GDM1 (cell line): ENCODE data around the gene TNN.

ENCODE experiments used
- DNase-seq: peaks from one replicate; lab custom pipeline; 2025; lab: John Stamatoyannopoulos, UW

The TNN gene

DNA sequence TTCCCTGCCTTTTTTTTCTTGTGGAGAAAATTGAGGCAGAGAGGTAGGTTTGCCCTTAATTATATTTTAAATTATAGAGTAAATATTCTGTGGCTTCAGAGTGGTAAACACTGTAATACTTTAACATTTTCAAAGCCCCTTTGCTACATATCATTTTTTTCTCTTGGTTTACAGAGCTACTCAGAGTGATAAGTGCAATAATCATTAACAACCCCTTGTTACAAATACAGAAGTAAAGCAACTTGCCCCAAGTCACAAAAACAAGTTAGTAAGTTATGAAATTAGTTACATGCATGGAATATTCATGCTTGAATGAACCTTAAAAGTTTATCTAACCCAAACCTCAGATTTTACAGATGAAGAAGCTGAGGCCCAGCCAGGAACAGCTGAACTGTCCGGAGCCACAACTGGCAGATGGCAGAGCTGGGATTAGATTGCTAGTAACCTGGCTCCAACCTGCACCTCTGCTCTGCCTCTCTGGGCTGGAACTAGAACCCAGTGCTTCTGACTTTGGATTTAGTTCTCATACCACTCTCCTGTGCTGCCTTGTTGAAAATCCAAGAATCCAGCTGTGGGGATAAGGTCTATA, 48.7 kb downstream of the TNN start:
- no peak for DNase-seq

DNA sequence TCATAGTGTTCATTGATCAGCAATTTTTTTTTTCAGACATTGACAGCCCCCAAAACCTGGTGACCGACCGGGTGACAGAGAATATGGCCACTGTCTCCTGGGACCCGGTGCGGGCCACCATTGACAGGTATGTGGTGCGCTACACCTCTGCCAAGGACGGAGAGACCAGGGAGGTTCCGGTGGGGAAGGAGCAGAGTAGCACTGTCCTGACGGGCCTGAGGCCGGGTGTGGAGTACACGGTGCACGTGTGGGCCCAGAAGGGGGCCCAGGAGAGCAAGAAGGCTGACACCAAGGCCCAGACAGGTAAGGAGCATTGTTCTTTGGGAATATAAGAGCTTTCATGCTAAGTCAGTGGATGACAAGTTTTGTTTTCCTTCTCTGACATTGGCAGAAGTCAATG, 49.3 kb downstream of the TNN start:
- DNase-seq: no peak

DNA sequence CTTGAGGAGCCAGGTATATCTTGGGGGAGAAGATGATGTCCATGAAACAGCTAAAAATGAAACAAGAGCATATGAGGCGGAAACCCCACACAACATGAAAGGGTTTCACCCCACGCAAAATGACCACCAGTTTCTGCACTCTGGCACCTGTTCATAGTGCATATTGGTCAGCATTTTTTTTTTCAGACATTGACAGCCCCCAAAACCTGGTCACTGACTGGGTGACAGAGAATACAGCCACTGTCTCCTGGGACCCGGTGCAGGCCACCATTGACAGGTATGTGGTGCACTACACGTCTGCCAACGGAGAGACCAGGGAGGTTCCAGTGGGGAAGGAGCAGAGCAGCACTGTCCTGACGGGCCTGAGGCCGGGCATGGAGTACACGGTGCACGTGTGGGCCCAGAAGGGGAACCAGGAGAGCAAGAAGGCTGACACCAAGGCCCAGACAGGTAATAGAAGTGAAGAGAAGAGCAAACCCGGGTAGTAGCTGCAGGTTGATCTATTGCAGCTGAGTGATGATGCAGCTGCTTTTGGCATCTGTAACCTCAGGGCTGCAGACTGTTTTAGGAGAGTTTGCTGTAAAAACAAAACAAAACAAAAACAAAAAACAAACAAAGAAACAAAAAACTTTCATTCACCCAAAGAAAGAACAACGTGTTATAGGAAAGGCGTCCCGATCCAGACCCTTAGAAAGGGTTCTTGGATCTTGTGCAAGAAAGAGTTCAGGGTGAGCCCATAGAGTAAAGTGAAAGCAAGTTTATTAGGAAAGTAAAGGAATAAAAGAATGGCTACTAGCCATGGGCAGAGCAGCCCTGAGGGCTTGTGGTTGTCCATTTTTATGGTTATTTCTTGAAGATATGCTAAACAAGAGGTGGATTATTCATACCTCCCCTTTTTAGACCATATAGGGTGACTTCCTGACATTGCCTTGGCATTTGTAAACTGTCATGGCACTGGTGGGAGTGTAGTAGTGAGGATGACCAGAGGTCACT, 51.0 kb downstream of the TNN start:
- no peak for DNase-seq

DNA sequence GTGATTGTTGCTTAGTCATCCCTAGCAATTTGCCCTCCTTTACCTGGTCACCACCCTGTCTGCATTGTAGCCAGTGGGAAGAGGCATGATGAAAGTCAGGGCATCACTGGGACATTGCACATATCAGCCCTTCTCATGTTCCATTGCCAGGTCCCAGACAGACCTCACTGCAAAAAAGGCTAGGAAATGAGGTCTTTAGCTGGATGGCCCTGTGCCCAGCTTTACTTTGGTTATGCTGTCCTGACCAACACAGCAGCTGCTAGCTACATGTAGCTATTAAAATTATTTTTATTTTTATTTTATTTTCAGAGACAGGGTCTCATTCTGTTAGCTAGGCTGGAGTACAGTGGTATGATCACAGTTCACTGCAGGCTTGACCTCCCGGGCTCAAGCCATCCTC, 52.9 kb downstream of the TNN start:
- DNase-seq: no peak

DNA sequence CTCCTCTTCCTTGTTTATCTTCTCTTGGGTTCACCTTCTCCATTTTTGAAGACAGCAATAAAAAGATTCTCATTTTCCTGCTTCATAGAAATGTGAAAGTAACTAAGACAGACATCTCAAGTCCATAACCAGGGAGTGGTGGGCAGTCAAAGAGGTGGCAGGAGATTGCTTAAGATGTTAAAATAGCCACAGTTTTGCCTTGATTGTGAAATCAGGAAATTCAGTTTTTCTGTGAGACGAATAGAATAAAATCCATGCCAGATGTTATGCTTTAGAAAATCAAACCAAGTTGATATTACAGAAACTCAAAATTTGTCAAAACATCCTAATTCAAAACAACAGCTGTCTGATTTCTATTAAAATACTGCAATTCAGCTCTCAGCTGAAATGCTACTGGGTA, 57.2 kb downstream of the TNN start:
- no peak for DNase-seq

DNA sequence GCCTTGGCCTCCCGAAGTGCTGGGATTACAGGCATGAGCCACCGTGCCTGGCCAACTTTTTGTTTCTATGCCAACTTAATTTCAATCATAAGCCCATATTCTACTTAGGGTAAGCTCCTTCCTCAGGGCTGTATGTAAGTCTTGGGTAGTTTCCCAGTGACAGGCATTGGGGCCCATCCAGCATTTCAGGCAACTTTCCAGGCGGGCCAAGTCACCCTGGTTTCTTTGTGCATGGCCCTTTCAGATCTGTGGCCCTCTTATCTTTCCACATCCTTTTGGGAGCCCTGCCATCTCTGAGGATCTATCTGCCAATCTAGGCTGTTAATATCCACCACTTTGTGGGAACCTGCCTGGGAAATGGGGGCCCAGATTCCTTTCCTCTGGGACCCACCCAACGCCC, 58.7 kb downstream of the TNN start:
- DNase-seq: no peak

DNA sequence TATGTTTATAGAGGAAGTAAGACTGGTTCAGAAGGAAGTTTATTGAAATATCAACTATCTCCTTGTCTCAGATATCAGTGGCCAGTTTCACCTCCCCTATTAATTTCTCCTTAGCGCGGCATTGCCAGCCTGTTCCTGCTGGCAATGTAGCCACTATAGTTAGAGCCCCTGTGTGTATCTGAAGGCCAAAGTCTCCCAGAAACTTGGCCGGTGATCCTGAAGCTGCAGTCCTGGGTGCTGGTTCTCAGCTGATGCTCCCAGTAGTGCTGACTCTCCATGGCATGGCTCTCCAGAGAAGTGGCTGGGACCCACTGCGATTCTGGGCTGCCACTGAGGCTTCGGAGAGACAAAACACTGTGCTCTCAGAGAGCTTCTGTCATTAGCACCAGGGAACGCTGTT, 59.9 kb downstream of the TNN start:
- no peak for DNase-seq

DNA sequence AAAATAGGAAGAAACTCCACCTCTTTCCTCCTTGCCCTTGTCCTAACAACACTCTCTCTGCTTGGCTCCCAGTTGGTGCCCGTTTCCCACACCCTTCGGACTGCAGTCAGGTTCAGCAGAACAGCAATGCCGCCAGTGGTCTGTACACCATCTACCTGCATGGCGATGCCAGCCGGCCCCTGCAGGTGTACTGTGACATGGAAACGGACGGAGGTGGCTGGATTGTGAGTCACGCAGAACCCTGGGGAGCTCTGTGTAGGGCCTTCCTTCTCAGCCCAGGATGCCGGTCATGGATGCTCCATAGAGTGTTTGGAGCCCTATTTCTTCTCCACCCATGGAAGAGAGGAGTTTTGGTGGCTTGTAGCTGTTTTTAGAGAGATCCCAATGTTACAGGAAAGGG, 60.9 kb downstream of the TNN start:
- DNase-seq: no peak

DNA sequence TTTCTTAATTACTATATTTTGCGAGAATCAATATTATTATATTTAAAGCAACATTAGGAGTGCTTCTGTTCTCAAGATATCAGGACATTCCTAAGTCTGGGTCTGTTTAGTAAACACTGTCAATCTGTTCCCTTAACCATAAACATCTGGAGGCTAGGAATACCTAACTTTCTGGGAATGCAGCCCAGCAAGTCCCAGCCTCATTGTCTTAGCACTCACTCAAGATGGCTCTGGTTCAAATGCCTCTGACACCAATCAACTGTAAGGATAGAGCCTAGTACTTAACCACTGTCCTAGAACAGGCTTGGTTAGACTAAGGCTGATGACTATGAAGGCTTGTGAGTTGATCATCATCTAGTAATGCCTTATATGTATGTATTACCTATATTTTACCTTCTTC, 61.5 kb downstream of the TNN start:
- no peak for DNase-seq

DNA sequence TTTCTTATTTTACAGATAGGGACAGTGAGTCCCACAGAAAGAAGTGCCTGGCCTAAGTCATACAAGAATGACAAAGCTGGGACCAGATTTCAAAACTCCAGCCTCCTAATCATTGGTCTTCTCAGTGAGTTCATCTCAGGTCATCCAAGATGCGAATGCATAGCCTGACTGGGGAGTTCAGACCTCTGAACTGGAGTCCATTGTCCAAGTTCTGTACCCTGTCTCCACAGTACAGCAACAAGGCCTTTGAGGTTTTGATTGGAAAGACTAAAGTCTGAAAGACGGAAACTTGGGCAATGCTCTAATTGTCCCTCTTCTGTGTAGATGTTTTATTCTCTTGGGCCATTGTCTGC, 62.0 kb downstream of the TNN start:
- no peak for DNase-seq

DNA sequence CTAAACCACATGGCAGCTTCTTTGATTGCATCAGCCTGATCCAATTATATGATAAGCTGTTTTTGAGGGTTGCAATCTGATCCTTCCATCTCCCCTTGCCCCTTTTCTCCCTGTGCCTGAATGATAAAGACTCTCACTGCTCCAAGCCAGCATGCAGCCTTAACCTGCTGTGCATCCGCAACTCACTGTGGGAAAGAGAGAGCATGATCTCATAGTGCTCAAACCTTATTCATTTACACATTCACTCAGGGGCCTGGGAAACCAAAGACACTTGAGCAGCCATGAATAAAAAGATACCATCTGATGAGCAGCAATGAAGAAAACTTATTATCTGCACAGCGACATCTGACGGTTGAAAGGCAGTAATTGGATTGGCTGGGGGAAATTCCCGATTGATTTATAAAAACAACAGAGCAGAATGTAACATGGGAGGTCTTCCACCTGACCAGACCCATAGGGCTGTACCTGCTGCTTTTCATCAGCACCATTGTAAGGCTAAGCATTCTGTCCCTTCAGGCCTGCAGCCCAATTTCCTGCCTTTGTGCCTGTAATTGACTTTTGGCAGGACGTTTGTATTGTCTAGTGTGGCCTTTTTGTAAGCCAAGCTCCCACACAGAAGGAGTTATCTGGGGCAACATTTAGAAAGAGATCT, 62.5 kb downstream of the TNN start:
- no peak for DNase-seq

DNA sequence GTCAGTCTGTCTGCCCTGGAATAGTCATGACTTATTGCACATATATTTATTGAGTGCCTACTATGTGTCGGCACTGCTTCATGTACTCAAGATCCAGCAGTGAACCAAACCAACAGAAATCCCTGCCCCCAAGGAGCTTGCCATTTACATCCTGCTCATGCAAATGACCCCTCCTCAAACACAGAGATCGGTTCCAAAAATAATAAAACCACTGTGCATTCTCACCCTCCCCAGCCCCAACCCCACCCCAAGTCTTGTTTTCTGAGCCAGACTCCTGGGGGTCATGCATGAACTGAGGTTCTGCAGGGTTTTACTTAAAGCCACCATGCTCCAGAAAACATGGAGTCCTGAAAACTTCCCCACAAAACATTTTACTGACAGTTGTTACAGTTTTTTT, 63.0 kb downstream of the TNN start:
- no peak for DNase-seq

DNA sequence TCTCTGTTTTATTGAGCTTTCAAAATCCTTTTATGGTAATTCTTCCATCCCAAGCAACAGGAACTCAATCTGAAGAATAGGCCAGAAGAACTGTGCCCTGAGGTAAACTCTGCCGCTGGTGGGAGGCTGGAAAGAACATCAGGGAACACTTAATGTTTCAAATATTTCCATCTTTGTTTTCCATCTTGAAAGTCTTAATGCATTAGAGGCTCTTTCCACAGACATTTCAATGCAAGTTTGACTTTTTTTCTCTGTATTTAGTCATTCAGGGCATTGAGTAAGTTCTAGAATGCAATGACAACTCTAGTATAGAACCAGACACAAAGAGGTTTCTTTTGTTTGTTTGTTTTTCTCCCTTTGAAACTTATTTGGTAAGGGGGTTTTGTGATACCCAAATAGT, 63.5 kb downstream of the TNN start:
- DNase-seq: no peak

DNA sequence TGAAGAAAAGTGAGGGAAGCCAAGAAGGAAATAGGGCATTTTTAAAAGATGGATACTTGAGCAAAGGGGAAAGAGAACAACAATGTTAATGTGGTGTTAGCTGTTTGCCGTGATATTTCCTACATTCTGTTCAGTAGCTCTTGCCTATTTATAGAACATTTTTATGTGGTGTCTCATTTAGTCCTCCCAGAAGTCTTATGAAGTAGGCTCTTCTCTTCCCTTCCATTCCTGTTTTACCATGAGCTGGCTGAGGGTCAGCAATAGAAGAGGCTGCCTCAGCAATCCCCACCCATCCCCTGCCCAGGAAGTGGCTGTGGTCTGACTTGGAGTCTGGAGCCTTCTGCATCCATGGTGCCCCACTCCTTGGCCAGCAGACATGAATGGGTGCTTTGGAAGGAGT, 64.8 kb downstream of the TNN start:
- no peak for DNase-seq

DNA sequence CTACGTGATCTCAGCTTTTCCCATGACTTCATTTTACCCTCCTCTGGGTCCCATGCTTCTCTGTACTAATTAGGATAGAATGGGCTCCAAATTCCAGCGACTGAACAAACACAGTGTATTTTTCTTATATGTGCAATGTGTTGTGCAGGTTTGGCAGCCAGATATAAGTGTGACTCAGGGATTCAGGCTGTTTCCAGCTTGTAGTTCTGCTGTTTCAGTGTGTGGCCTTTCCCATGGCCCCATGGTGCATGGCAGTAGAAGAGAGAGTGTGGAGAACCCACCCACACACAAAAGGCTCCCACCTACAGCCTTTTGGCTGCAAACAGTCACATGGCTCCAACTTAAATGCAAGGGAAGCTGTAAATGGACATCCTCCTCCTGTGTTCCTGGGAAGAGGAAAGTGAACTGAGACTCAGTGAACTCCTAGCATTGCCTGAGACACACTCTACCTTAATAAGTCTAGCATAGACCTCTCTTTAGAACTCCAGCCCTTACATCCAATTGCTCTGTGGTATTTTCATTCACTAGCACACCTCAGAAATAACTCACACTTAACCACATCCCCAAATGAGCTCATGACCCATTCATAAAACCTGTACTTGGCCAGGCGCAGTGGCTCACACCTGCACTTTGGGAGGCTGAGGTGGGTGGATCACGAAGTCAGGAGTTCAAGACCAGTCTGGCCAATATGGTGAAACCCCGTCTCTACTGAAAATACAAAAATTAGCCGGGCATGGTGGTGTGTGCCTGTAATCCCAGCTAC, 66.2 kb downstream of the TNN start:
- no peak for DNase-seq

DNA sequence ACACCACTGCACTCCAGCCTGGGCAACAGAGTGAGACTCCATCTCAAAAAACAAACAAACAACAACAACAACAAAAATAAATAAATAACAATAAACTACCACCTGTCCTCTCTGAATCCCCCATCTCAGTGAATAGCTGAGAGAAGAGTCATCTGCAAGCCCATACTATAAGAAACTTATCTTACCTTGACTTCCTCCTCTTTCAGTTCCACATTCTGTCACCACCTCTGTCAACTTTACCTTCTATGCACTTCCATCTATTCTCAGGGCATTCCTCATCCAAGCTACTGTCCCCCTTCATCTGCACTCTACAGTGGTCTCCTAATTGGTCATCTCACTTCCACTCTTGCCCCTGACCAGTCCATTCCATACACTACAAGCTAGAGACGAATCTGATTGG, 66.9 kb downstream of the TNN start:
- no peak for DNase-seq

DNA sequence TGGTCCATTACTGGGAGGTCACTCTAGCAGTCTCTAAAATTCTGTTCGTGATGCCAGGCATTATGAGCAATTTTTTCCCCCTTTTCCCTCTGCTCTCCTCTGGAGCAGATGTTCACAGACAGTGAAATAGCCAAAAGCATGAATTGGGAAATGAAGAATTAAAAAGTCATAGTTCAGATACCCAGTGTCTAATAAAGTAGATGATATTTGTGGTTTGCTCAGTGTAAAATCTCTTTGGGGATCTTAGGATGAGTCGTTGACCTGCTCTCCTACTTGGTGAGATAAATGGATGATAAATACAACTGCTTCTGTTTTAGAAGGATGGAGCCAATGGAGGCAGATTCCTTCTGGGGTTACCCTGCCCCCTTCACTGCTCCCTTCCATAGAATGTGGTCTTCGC, 68.6 kb downstream of the TNN start:
- DNase-seq: no peak

DNA sequence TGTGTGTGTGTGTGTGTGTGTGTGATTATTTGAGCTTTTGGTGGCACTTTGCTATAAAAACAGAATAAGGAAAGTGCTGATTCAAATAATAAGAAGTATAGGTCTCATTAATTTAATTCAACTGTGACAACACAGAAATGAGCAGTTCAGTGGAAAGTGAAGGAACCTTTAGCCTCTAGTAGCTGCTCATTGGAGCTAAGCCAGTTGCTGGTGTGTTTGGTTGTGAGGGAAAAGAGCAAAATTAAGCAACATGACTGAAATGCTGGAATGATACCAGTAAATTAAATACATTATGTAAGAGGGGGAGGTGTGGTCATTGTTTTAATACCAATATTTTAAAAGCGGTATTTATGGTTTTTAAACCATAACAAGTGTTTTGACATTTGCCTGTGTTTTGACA, 69.7 kb downstream of the TNN start:
- DNase-seq: no peak

DNA sequence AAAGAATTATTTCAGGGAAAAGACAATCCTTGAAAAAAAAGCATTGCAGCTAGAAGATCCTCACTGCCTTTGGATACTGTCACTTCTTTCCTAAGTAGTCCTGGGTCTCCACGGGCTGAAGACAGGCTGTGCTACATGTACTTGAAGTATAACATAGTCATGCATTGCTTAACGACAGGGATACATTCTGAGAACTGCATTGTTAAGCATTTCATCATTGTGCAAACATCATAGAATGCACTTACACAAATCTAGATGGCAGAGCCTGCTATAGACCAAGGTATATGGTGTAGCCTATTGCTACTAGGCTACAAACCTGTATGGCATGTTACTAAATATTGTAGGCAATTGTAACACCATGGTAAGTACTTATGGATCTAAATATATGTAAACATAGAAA, 70.9 kb downstream of the TNN start:
- DNase-seq: no peak

DNA sequence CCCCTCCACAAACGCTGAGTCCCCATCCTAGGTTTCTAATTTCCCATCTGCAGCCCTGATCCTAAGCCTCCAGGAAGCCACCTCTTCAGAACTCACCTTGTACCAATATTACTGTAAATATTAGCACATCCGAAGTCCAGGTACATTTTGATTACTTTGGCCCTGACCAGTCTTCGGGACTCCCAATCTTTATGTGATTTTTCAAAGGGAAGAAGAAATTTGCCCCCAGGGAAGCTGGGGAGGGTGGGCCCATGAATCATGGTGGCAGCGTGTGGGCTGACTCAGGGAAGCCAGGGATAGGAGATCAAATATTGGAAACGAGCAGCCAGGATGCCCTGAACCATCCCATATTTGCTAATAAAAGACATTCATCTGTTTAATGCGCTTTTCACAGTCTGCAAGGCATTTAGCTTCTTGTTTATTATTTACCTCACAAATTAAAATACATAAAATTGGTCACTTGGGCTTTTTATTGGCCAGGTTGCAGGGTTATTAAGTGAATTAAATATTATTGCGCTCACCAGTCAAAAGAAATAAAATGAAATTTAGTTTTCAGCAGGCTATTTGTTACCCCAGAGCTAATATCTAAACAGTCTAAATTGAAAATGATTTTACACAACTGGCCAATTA, 78.4 kb downstream of the TNN start:
- DNase-seq: no peak

DNA sequence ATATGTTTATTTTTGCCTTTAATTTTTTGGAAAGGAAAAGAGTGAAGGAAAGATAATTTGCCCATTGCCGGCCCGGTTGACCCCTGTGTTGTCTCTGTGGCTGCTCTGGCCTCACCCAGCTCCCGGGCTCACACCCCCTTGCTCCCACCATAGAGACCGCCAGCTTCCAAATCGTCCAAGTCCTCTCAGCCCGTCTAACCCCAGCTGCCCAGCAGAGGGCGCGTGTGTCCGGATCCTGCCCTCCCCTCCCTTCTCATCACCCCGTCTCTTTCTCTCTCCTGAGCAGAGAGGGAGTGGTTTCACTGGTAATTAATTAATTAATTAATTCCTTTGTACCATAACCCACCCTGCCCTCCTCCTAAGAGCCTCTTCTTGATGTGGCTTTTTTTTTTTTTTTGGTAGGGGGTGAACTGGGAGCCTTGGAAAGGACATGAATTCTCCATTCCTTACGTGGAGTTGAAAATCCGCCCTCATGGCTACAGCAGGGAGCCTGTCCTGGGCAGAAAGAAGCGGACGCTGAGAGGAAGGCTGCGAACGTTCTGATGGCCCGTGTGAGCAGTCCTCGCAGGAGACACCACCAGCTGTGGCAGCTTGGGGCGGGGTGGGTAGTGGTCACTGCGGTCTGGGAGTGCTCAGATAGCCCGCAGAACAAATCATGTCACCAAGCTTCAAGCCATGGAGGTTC, 79.0 kb downstream of the TNN start:
- no peak for DNase-seq

DNA sequence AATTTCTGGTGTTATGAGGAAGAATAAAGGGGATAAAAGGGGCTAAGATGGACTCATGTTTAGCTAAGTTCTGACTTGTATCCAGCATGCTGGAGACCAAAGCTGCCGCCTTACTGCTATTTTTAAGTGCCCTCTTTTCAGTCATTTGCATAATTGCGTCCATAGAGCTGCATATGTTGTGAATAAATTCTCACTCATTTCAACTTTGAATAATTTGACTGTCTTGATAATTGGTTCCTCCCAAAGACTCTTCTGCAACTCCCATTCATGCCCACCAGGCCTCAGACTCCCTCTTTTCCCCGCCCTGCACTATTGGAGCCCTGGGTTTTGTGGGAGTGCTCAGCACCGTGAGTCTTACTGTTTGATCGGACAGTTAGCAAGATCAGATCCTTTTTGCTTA, 79.9 kb downstream of the TNN start:
- no peak for DNase-seq
